Measurements from ENCODE around the gene SLC35A3. TPM values are rescaled to one million over a fixed set of nuclear protein-coding genes. Genes with fewer than 3 reads are reported as not detected.

The SLC35A3 gene
- total RNA-seq, 1 experiment from 2014 or later: 21.6 TPM

GRCh38 chr1:100065183-100065968, 95.6 kb downstream of the SLC35A3 start:
- intact Hi-C loops (cut with micrococcal nuclease): no loop called here
- no peak overlapping the region for H3K9ac ChIP-seq (ENCODE audit: low read length)
- ChIA-PET POLR2A (no interaction called here), CTCF (no interaction called here), RAD21 (ENCODE audit: low non-redundant PET in 1 of 2, low total read pairs in 2 of 2, uncharacterized antibody in 2 of 2, unreplicated experiment in 2 of 2) (no interaction called here)
- no peak overlapping the region for H3K4me2 ChIP-seq (ENCODE audit: low read length)
- H3K9me3 ChIP-seq (ENCODE audit: control insufficient read depth in 1 of 2, insufficient read depth in 1 of 2, low read depth in 1 of 2, low read length in 2 of 2): no peaks in the 10 kb centered on the region
- no peaks in the 10 kb centered on the region for H3K9me2 ChIP-seq (ENCODE audit: insufficient read depth)
- DNase-seq (ENCODE audit: low read depth, low spot score) (no peak), ATAC-seq (no peak)
- peaks cover 29% of the 10 kb centered on the region for H3K79me2 ChIP-seq (ENCODE audit: insufficient read depth, low read length)
- no peak for TF ChIP-seq SIN3A (IDR thresholded peaks at IDR 0.05; ENCODE audit: low read depth)
- no peak for TF ChIP-seq ELF1 (IDR thresholded peaks at IDR 0.05; ENCODE audit: borderline replicate concordance, low read depth)
- TF ChIP-seq TCF7L2 (IDR thresholded peaks at IDR 0.05; ENCODE audit: borderline replicate concordance, extremely low read depth, insufficient read depth, insufficient read length): no peak
- no peak for TF ChIP-seq POLR2AphosphoS5 (IDR thresholded peaks at IDR 0.05; ENCODE audit: low read depth, low read length)
- no peak for TF ChIP-seq EZH2phosphoT487 (IDR thresholded peaks at IDR 0.05; ENCODE audit: borderline replicate concordance)
- TF ChIP-seq RAD21 (IDR thresholded peaks at IDR 0.05; ENCODE audit: low read depth): no peak
- no peak for TF ChIP-seq CBX3 (IDR thresholded peaks at IDR 0.05; ENCODE audit: low read depth)
- TF ChIP-seq SRF (IDR thresholded peaks at IDR 0.05; ENCODE audit: low read depth): no peak
- no peaks in the 10 kb centered on the region for H3K4me1 ChIP-seq (ENCODE audit: control insufficient read depth in 1 of 2, insufficient read depth in 2 of 2, low read length in 2 of 2)
- BruUV-seq (replicated peaks): no TSS peak
- H3K27ac ChIP-seq (ENCODE audit: low read depth, low read length): no peak overlapping the region
- H2AFZ ChIP-seq (ENCODE audit: low read depth, low read length, poor library complexity, severe bottlenecking): no peak overlapping the region
- H4K20me1 ChIP-seq (ENCODE audit: insufficient read depth): no peaks in the 10 kb centered on the region
- H3K27me3 ChIP-seq (ENCODE audit: insufficient read depth, low read length): no peaks in the 10 kb centered on the region
- H3K4me3 ChIP-seq (replicated peaks in 1 of 2; ENCODE audit: low read depth in 1 of 2, low read length in 2 of 2): no peak overlapping the region
- H3K36me3 ChIP-seq (ENCODE audit: control insufficient read depth in 1 of 2, insufficient read depth in 2 of 2, low read length in 2 of 2): peaks cover 10 to 24% of the 10 kb centered on the region in 2 experiments; a peak in 3 of 4 replicates

DNA sequence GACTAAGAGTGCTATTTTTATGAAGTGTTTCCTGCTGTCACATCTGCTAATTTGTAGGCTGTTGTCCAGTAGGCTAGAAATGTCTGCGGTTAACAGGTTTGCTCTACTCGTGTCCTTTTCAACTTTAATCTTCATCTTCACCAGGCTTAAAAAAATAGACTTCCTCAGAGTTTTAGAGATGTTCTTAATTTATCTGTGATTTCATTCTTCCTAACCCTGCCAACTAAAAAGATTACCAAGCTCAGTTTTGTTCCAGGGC, 96.1 kb downstream of the SLC35A3 start:
- H3K9ac ChIP-seq (ENCODE audit: low read length): no peak overlapping the region
- H3K4me3 ChIP-seq (replicated peaks in 1 of 2; ENCODE audit: low read depth in 1 of 2, low read length in 2 of 2): no peak overlapping the region
- ChIA-PET CTCF (no interaction called here), RAD21 (ENCODE audit: low non-redundant PET in 1 of 2, low total read pairs in 2 of 2, uncharacterized antibody in 2 of 2, unreplicated experiment in 2 of 2) (no interaction called here), POLR2A (no interaction called here)
- TF ChIP-seq CBX3 (IDR thresholded peaks at IDR 0.05; ENCODE audit: low read depth) (no peak), CEBPB (IDR thresholded peaks at IDR 0.05; ENCODE audit: low read depth) (no peak), RAD21 (IDR thresholded peaks at IDR 0.05; ENCODE audit: low read depth) (no peak), YY1 (IDR thresholded peaks at IDR 0.05; ENCODE audit: extremely low read depth, insufficient replicate concordance, low read depth, low read length) (no peak), SRF (IDR thresholded peaks at IDR 0.05; ENCODE audit: low read depth) (no peak), FOSL1 (IDR thresholded peaks at IDR 0.05; ENCODE audit: low read depth) (no peak), EZH2phosphoT487 (IDR thresholded peaks at IDR 0.05; ENCODE audit: borderline replicate concordance) (no peak), TCF7L2 (IDR thresholded peaks at IDR 0.05; ENCODE audit: borderline replicate concordance, extremely low read depth, insufficient read depth, insufficient read length) (no peak), SP1 (IDR thresholded peaks at IDR 0.05; ENCODE audit: low read depth) (no peak), ZNF274 (IDR thresholded peaks at IDR 0.05; ENCODE audit: low read depth, low read length) (no peak), JUND (IDR thresholded peaks at IDR 0.05) (no peak), ZFX (IDR thresholded peaks at IDR 0.05) (no peak), ELF1 (IDR thresholded peaks at IDR 0.05; ENCODE audit: borderline replicate concordance, low read depth) (no peak)
- TF ChIP-seq, protein P1, sequence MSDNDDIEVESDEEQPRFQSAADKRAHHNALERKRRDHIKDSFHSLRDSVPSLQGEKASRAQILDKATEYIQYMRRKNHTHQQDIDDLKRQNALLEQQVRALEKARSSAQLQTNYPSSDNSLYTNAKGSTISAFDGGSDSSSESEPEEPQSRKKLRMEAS (IDR thresholded peaks at IDR 0.05): no peak
- TF ChIP-seq, protein P2, sequence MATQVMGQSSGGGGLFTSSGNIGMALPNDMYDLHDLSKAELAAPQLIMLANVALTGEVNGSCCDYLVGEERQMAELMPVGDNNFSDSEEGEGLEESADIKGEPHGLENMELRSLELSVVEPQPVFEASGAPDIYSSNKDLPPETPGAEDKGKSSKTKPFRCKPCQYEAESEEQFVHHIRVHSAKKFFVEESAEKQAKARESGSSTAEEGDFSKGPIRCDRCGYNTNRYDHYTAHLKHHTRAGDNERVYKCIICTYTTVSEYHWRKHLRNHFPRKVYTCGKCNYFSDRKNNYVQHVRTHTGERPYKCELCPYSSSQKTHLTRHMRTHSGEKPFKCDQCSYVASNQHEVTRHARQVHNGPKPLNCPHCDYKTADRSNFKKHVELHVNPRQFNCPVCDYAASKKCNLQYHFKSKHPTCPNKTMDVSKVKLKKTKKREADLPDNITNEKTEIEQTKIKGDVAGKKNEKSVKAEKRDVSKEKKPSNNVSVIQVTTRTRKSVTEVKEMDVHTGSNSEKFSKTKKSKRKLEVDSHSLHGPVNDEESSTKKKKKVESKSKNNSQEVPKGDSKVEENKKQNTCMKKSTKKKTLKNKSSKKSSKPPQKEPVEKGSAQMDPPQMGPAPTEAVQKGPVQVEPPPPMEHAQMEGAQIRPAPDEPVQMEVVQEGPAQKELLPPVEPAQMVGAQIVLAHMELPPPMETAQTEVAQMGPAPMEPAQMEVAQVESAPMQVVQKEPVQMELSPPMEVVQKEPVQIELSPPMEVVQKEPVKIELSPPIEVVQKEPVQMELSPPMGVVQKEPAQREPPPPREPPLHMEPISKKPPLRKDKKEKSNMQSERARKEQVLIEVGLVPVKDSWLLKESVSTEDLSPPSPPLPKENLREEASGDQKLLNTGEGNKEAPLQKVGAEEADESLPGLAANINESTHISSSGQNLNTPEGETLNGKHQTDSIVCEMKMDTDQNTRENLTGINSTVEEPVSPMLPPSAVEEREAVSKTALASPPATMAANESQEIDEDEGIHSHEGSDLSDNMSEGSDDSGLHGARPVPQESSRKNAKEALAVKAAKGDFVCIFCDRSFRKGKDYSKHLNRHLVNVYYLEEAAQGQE (IDR thresholded peaks at IDR 0.05; ENCODE audit: low read depth): no peak
- H3K9me2 ChIP-seq (ENCODE audit: insufficient read depth): no peaks in the 10 kb centered on the region
- no TSS peak for BruUV-seq (replicated peaks)
- ATAC-seq: no peak
- no peaks in the 10 kb centered on the region for H3K9me3 ChIP-seq (ENCODE audit: control insufficient read depth in 1 of 2, insufficient read depth in 1 of 2, low read depth in 1 of 2, low read length in 2 of 2)
- H4K20me1 ChIP-seq (ENCODE audit: insufficient read depth): no peaks in the 10 kb centered on the region
- DNase-seq (ENCODE audit: low read depth, low spot score): no peak
- H3K27ac ChIP-seq (ENCODE audit: low read depth, low read length): no peak overlapping the region
- H3K79me2 ChIP-seq (ENCODE audit: insufficient read depth, low read length): peaks cover 26% of the 10 kb centered on the region
- H2AFZ ChIP-seq (ENCODE audit: low read depth, low read length, poor library complexity, severe bottlenecking): no peak overlapping the region
- peaks cover 10 to 23% of the 10 kb centered on the region in 2 experiments; a peak in 3 of 4 replicates for H3K36me3 ChIP-seq (ENCODE audit: control insufficient read depth in 1 of 2, insufficient read depth in 2 of 2, low read length in 2 of 2)
- intact Hi-C loops (cut with micrococcal nuclease): no loop called here
- H3K27me3 ChIP-seq (ENCODE audit: insufficient read depth, low read length): no peaks in the 10 kb centered on the region
- no peaks in the 10 kb centered on the region for H3K4me1 ChIP-seq (ENCODE audit: control insufficient read depth in 1 of 2, insufficient read depth in 2 of 2, low read length in 2 of 2)
- H3K4me2 ChIP-seq (ENCODE audit: low read length): no peak overlapping the region
